Measurements from ENCODE around the gene LOXL1.

DNA sequence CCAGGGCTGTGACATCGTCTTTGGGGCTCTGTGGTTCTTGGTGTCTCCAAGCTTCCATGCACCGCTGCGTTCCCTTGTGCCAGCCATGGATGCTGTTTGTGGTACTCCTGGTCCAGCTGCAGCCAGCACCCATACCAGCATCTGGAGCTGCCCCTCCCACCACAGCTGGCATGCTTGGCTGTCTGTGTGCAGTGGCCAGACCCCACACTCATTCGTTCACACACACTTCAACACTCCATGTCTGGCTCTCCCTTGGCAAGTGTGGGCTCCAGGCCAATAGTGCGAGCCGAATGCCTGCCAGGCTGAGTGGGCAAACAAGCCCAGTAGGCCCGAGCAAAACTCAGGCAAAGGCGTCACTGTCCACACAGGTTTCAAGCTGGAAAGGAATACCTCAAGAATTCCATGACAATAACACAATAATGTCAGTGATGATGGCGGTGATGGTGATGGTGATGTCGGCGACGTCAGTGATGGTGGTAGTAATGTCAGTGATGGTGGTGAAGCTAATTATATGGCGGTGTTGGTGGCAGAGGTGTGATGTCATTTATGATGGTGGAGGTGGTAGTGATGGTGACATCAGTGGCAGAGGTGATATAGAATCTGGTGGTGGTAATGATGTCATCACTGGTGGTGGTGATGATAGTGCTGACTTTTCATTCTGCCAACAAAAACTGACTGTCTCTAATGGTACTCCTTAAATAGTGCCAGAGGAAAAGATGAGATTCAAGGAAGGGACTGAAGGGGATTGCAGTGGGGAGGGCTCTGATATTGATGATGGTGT, 33.6 kb upstream of the LOXL1 start:
- TF ChIP-seq, protein P1, sequence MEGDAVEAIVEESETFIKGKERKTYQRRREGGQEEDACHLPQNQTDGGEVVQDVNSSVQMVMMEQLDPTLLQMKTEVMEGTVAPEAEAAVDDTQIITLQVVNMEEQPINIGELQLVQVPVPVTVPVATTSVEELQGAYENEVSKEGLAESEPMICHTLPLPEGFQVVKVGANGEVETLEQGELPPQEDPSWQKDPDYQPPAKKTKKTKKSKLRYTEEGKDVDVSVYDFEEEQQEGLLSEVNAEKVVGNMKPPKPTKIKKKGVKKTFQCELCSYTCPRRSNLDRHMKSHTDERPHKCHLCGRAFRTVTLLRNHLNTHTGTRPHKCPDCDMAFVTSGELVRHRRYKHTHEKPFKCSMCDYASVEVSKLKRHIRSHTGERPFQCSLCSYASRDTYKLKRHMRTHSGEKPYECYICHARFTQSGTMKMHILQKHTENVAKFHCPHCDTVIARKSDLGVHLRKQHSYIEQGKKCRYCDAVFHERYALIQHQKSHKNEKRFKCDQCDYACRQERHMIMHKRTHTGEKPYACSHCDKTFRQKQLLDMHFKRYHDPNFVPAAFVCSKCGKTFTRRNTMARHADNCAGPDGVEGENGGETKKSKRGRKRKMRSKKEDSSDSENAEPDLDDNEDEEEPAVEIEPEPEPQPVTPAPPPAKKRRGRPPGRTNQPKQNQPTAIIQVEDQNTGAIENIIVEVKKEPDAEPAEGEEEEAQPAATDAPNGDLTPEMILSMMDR (IDR thresholded peaks at IDR 0.05; ENCODE audit: borderline replicate concordance, extremely low read depth, low read length, poor library complexity, severe bottlenecking): no peak
- TF ChIP-seq EZH2 (IDR thresholded peaks at IDR 0.05; ENCODE audit: borderline replicate concordance, low read depth, low read length, severe bottlenecking): no peak
